Activated CD4-positive, alpha-beta memory T cell treated with anti-CD3 and anti-CD28 coated beads for 36 hours (primary cell): Measurements from ENCODE around the gene P2RY8. TPM values are rescaled to one million over a fixed set of nuclear protein-coding genes. Genes with fewer than 3 reads are reported as not detected.
"Not testable (repeated sequence)": the region's sequence is repeated elsewhere in the genome, so short reads cannot be mapped to it uniquely, and the experiment has no call there.

ENCODE experiments used
- CTCF ChIA-PET: fragments of 350-600 bp; sonication (Branson Sonifier 250); formaldehyde crosslinking; loops from one replicate; lab custom pipeline; 2021; ENCODE audit warnings: antibody characterized with exemption, inconsistent platforms; lab: Charles Lee
- POLR2A ChIA-PET: fragments of 350-600 bp; sonication (Branson Sonifier 250); formaldehyde crosslinking; loops from one replicate; lab custom pipeline; 2021; ENCODE audit warnings: antibody characterized with exemption; lab: Charles Lee
- DNase-seq: peaks from one replicate; pipeline ENCODE4 v3.0.0-alpha.2; 2020
- H3K27ac Mint-ChIP-seq: one replicate; pipeline ENCODE4 v1.8.0; 2021; ENCODE audit warnings: mixed read lengths
- H3K27me3 Mint-ChIP-seq: one replicate; pipeline ENCODE4 v1.8.0; 2021; ENCODE audit warnings: mixed read lengths
- H3K36me3 Mint-ChIP-seq: one replicate; pipeline ENCODE4 v1.8.0; 2021; ENCODE audit warnings: mixed read lengths
- H3K4me1 Mint-ChIP-seq: one replicate; pipeline ENCODE4 v1.8.0; 2021; ENCODE audit warnings: low read depth, mixed read lengths
- H3K4me3 Mint-ChIP-seq: one replicate; pipeline ENCODE4 v1.8.0; 2021; ENCODE audit warnings: mild to moderate bottlenecking, mixed read lengths
- H3K9me3 Mint-ChIP-seq: one replicate; pipeline ENCODE4 v1.8.0; 2021; ENCODE audit warnings: mixed read lengths
- intact Hi-C: fragments of 100-400 bp; cut with micrococcal nuclease; formaldehyde crosslinking; loops from one replicate; pipeline ENCODE4 v1.15.1; 2023
- total RNA-seq, 2 experiments: library from RNA; stranded (reverse); gene quantifications; one replicate each; pipeline ENCODE4 v1.2.3, GENCODE V29; 2021

Gene P2RY8
- 10 to 100 TPM; 30.2 to 32.7 TPM for total RNA-seq

DNA sequence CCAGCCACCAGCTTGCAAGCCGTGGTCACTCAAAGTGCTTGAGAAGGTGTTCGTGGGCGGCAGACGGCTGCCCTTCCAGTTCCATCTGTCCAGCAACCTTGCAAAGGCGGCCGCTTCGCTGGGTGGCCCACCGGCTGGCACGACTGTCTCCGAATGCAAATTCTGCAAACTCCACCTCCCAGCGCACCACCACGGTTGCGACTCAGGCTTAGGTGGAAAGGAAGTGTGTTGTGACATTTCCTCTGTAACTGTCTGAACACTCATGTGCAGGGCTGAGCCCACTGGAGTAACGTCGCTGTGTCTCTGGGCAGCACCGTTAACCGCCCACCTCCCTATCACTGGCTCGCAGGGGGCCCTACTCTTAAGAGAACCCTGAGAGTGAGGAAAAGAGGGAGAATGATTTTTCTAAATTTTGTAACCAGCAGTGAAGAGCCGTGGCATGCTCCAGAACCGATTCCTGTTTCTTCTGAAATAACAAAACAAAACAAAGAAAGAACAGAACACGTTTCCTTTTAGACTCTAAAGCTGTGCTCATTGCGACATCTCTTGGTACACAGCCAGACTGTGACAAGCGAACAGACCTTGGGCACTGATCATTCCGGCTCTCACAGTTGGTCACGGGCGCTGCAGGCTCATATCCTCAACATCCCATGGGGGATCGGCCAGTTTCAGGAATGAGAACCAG, at the start of gene P2RY8:
Gene P2RY8 (minus strand): TSS at position 155 of the 685 bp plus-strand sequence. CDS start 70,627 bp downstream, outside the sequence.
- Mint-ChIP-seq H3K4me1 (peaks cover 15% of the 10 kb centered on the region), H3K27ac (peak within 1 kb of the TSS; percentile 99), H3K9me3 (no peaks in the 10 kb centered on the region), H3K27me3 (no peaks in the 10 kb centered on the region), H3K36me3 (peaks cover 10% of the 10 kb centered on the region), H3K4me3 (peak within 1 kb of the TSS; percentile 94)
- DNase-seq = peak; percentile 90
- intact Hi-C loops = loop anchor here (1.0 to 5.0 kb wide), 6 partner anchors 18 to 1170 kb away; partner anchors contain the start of gene SLC25A6
- ChIA-PET POLR2A (no interaction called here), CTCF (no interaction called here)

DNA sequence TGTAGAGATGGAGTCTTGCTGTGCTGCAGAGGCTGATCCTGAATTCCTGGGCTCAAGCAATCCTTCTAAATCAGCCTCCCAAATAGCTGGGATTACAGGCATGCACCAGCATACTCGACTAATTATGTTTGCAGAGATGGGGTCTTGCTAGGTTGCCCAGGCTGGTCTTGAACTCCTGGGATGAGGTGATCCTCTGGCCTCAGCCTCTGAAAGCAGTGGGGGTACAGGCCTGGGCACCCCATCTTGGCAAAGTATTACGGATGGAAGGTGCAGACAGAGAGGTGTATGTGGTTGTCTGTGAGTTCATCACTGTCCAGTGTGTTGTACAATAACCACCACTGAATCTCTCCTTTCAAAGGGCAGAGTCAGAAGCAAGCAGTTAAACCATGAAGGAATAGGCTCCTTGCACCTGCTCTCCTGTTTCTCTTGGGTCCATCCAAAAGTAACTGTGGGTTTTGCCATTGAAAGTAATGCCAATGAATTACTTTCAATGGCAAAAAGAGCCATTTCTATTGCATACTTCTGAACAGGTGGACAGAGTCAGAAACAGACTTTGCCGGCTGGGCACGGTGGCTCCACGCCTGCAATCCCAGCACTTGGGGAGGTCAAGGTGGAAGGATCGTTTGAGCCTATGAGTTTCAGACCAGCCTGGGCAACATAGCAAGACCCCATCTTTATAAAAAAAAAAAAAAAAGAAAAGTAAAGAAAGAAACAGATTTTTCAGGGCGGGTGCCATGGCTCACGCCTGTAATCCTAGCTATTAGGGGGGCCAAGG, 47.4 kb upstream of the P2RY8 start:
- no peak for DNase-seq
- Mint-ChIP-seq H3K36me3 (no peaks in the 10 kb centered on the region), H3K27ac (peak overlapping the region; percentile 33), H3K4me1 (peaks cover 30% of the 10 kb centered on the region), H3K27me3 (no peaks in the 10 kb centered on the region), H3K4me3 (no peak overlapping the region), H3K9me3 (no peaks in the 10 kb centered on the region)
- ChIA-PET POLR2A (no interaction called here), CTCF (no interaction called here)
- intact Hi-C loops = loop anchor here (5.0 kb wide), 1 partner anchor 262 kb away; no protein-coding TSS in a partner anchor

- DNase-seq = peak; percentile 91
- POLR2A ChIA-PET = no interaction called here
- no peaks in the 10 kb centered on the region for H3K27me3 Mint-ChIP-seq
- no peaks in the 10 kb centered on the region for H3K9me3 Mint-ChIP-seq
- H3K4me3 Mint-ChIP-seq = peak overlapping the region; percentile 59
- intact Hi-C loops = loop anchor here (1.0 to 5.0 kb wide), 4 partner anchors 78 to 261 kb away; partner anchors contain the start of gene SLC25A6
- H3K27ac Mint-ChIP-seq = peak overlapping the region; percentile 83
- no peaks in the 10 kb centered on the region for H3K36me3 Mint-ChIP-seq
- CTCF ChIA-PET = no interaction called here
- peaks cover 29% of the 10 kb centered on the region for H3K4me1 Mint-ChIP-seq
Measured at GRCh38 chrX:1582686-1583437, 45.9 kb upstream of the P2RY8 start.

DNA sequence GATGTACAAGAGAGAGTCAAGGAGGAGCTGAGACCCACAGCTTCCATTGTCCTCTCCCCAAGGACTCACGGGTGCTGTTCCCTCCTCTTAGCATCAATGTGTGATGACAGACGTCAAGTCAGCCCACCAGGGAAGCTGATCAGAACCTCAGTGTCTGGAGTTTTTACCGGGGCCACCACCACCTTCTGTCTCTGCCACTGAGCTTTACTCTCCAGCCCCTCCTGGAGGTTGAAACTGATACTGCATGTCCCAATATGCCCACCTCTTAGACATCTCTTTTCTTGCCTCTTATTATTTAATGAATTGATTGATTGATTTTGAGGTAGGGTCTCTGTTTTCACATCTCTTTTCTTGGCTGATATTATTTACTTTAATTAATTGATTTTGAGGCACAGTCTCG, 44.1 kb upstream of the P2RY8 start:
- peak; percentile 88 for DNase-seq
- Mint-ChIP-seq H3K27ac (peak overlapping the region; percentile 38), H3K36me3 (no peaks in the 10 kb centered on the region), H3K9me3 (no peaks in the 10 kb centered on the region), H3K4me1 (peaks cover 27% of the 10 kb centered on the region), H3K27me3 (no peaks in the 10 kb centered on the region), H3K4me3 (peak overlapping the region; percentile 50)
- ChIA-PET CTCF (no interaction called here), POLR2A (no interaction called here)
- intact Hi-C loops = loop anchor here (1.0 to 5.0 kb wide), 3 partner anchors 44 to 259 kb away; partner anchors contain the start of gene P2RY8

DNA sequence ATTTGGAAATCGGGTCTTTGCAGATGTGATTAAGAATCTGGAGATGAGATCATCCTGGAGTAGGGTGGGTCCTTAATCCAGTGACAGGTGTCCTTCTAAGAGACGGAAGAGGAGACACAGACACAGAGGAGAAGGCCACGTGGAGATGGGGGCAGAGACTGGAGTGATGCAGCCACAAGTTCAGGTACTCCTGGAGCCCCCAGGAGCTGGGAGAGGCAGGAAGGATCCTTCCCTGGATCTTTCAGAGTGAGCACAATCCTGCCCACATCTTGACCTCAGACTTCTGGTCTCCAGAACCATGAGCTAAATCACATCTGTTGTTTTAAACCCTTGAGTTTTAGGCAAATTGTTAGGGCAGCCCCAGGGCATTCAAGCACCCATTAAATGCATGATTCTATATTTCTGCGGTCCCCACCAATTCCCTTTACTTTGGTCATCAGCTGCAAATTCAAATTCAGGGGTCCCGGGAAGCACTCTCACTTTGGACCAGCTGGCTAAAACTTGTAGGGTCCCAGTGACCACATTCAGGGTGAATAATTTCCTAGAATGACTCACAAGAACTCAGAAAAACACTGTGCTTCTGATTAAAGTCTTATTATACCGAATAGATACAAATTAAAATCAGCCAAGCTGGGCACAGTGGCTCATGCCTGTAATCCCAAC, 41.7 kb upstream of the P2RY8 start:
- POLR2A ChIA-PET = no interaction called here
- intact Hi-C loops = no loop called here
- CTCF ChIA-PET = no interaction called here
- H3K36me3 Mint-ChIP-seq = no peaks in the 10 kb centered on the region
- DNase-seq = no peak
- H3K27ac Mint-ChIP-seq = peak overlapping the region; percentile 64
- no peak overlapping the region for H3K4me3 Mint-ChIP-seq
- no peaks in the 10 kb centered on the region for H3K27me3 Mint-ChIP-seq
- no peaks in the 10 kb centered on the region for H3K9me3 Mint-ChIP-seq
- H3K4me1 Mint-ChIP-seq = peaks cover 23% of the 10 kb centered on the region

DNA sequence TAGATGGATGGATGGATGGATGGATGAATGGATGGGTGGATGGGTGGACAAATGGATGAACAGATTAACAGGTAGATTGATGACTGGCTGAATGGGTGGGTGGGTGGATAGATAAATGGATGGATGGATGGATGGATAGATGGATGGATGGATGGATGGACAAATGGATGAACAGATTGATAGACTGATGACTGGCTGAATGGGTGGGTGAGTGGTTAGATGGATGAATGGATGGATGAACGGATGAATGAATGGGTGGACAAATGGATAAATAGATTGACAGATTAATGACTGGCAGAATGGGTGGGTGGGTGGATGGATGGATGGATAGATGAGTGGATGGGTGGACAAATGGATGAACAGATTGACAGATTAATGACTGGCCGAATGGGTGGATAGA, 40.9 kb upstream of the P2RY8 start:
- no peaks in the 10 kb centered on the region for H3K36me3 Mint-ChIP-seq
- no peaks in the 10 kb centered on the region for H3K27me3 Mint-ChIP-seq
- ChIA-PET POLR2A (no interaction called here), CTCF (no interaction called here)
- H3K4me3 Mint-ChIP-seq = no peak overlapping the region
- H3K9me3 Mint-ChIP-seq = no peaks in the 10 kb centered on the region
- intact Hi-C loops = no loop called here
- no peak overlapping the region for H3K27ac Mint-ChIP-seq
- no peak for DNase-seq
- H3K4me1 Mint-ChIP-seq = peaks cover 15% of the 10 kb centered on the region

DNA sequence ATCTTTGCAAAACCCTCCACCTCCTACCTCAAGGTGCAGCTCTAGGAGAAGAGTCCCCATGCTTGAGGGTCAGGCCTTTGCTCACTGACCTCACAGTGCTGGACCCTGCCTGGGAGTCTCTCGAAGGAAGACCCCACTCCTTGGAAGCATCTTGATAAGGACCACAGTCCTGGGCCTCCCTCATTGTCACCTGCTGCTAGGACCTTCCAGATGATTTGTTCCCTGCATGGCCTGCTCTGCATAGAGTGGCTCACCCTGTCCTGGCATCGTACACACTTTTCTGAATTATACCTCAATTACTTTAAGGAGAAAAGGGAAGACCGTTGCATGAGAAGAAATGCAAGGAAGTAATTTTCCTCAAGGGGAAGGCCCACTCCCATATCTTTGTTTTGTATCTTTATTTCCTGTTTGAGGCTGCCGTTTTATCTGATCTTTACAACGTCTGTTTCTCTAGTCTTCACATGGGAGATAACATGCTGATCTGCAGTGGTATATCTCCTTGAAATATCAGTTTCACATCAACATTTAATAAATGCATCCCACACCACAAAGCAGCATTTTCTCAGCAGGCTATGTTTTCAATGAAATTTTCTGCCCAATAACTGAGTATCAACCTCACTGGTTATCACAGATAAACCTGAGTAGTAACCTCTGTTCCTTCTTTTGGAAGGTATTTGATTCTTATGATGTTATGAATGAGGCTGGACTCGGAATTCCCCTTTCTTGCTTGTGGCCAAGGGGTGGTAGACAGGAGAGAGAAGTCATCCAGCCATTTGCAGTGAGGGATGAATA, 39.4 kb upstream of the P2RY8 start:
- no peaks in the 10 kb centered on the region for H3K27me3 Mint-ChIP-seq
- ChIA-PET POLR2A (no interaction called here), CTCF (no interaction called here)
- H3K4me1 Mint-ChIP-seq = peaks cover 10% of the 10 kb centered on the region
- no peaks in the 10 kb centered on the region for H3K36me3 Mint-ChIP-seq
- H3K4me3 Mint-ChIP-seq = no peak overlapping the region
- no peak overlapping the region for H3K27ac Mint-ChIP-seq
- H3K9me3 Mint-ChIP-seq = no peaks in the 10 kb centered on the region
- DNase-seq = no peak
- intact Hi-C loops = no loop called here

GRCh38 chrX:1574181-1574580, 37.2 kb upstream of the P2RY8 start:
- CTCF ChIA-PET, POLR2A ChIA-PET, H3K27me3 Mint-ChIP-seq, H3K9me3 Mint-ChIP-seq, intact Hi-C loops, DNase-seq, H3K27ac Mint-ChIP-seq, H3K36me3 Mint-ChIP-seq, H3K4me3 Mint-ChIP-seq: not testable (repeated sequence)
- H3K4me1 Mint-ChIP-seq = peaks cover 13% of the 10 kb centered on the region

- peak; percentile 9 for DNase-seq
- Mint-ChIP-seq H3K27me3 (no peaks in the 10 kb centered on the region), H3K9me3 (peaks cover 3% of the 10 kb centered on the region), H3K36me3 (peaks cover 6% of the 10 kb centered on the region), H3K4me3 (peak overlapping the region; percentile 34), H3K4me1 (peaks cover 50% of the 10 kb centered on the region), H3K27ac (peak overlapping the region; percentile 2)
- ChIA-PET CTCF (no interaction called here), POLR2A (no interaction called here)
- intact Hi-C loops = no loop called here
Measured at GRCh38 chrX:1564750-1565683, 28.0 kb upstream of the P2RY8 start.

- CTCF ChIA-PET, DNase-seq, POLR2A ChIA-PET, intact Hi-C loops, H3K4me3 Mint-ChIP-seq, H3K27me3 Mint-ChIP-seq, H3K36me3 Mint-ChIP-seq, H3K9me3 Mint-ChIP-seq, H3K27ac Mint-ChIP-seq: not testable (repeated sequence)
- peaks cover 48% of the 10 kb centered on the region for H3K4me1 Mint-ChIP-seq
Measured at GRCh38 chrX:1564077-1564476, 27.1 kb upstream of the P2RY8 start.
